Activated naive CD4-positive, alpha-beta T cell treated with anti-CD3 and anti-CD28 coated beads, Interleukin-2, amount 10 ng/mL, durations not matched to agents 7 days and 5 days (primary cell): ENCODE results near the gene SEZ6.
A peak's percentile ranks its signal among the peaks of the same experiment; 100 is the strongest.

Experiments
- CTCF ChIA-PET: fragments of 350-600 bp; sonication (Branson Sonifier 250); formaldehyde crosslinking; loops from one replicate; lab custom pipeline; 2021; ENCODE audit warnings: antibody characterized with exemption; lab: Charles Lee
- DNase-seq: peaks from one replicate; pipeline ENCODE4 v3.0.0-alpha.2; 2020
- H3K27ac Mint-ChIP-seq: one replicate; pipeline ENCODE4 v1.8.0; 2021; ENCODE audit warnings: mild to moderate bottlenecking, moderate library complexity, mixed read lengths
- H3K27me3 Mint-ChIP-seq: one replicate; pipeline ENCODE4 v1.8.0; 2021; ENCODE audit warnings: mild to moderate bottlenecking, mixed read lengths
- H3K36me3 Mint-ChIP-seq: one replicate; pipeline ENCODE4 v1.8.0; 2021; ENCODE audit warnings: mixed read lengths
- H3K4me1 Mint-ChIP-seq: one replicate; pipeline ENCODE4 v1.8.0; 2021; ENCODE audit warnings: mixed read lengths
- H3K4me3 Mint-ChIP-seq: one replicate; pipeline ENCODE4 v1.8.0; 2021; ENCODE audit warnings: mild to moderate bottlenecking, moderate library complexity, mixed read lengths
- H3K9me3 Mint-ChIP-seq: one replicate; pipeline ENCODE4 v1.8.0; 2021; ENCODE audit warnings: mixed read lengths

SEZ6 gene

DNA sequence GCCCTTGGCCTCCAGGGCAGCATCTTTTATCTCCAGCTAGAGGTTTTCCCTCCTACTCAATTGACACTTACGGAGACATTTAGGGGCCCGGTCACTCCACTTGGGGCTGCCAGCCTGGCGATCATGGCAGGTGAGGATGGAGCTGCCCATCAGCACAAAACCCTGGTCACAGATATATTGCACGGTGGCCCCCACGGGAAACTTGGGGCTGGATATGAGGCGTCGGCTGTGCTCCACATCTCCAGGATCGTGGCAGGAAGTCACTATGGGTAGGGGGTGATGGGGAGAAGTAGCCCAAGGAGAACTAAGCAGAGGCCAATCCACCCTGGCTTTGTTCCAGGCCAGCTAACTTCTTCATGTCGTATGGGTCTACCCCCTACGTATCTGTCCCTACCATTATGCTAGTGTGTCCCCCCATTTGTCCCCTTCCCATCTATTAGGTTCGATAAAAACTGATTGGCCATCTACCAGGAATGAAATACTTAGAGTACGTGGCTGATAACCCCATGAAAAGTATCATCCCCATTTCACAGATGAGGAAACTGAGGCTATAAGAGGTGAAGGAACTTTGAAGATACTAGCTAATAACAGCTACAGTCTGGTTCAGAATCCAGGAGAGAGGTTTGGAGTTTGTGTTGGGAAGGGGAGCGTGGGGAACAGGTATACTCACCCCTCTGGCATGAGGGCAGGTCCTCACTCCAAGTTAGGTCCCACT lies 48.4 kb downstream of the SEZ6 start:
- CTCF ChIA-PET: interaction anchor here (0.7 to 3.4 kb wide), 5 partner anchors 114 to 231 kb away, joined by 3 to 19 read pairs (median 4); partner anchors contain the start of gene TLCD1

GRCh38 chr17:28956861-28957260 lies 49.0 kb downstream of the SEZ6 start:
- Mint-ChIP-seq H3K36me3 (no peaks in the 10 kb centered on the region), H3K27ac (no peak overlapping the region), H3K27me3 (no peaks in the 10 kb centered on the region), H3K4me1 (peaks cover 2% of the 10 kb centered on the region), H3K4me3 (no peak overlapping the region), H3K9me3 (no peaks in the 10 kb centered on the region)
- CTCF ChIA-PET: interaction anchor here (0.7 to 3.4 kb wide), 5 partner anchors 113 to 230 kb away, joined by 3 to 19 read pairs (median 4); partner anchors contain the start of gene TLCD1
- no peak for DNase-seq

More for the DNA sequence above, 48.4 kb downstream of the SEZ6 start:
- Mint-ChIP-seq H3K4me1 (peaks cover 2% of the 10 kb centered on the region), H3K27ac (no peak overlapping the region), H3K36me3 (no peaks in the 10 kb centered on the region), H3K27me3 (peaks cover 2% of the 10 kb centered on the region), H3K4me3 (no peak overlapping the region), H3K9me3 (no peaks in the 10 kb centered on the region)
- DNase-seq: no peak

DNA sequence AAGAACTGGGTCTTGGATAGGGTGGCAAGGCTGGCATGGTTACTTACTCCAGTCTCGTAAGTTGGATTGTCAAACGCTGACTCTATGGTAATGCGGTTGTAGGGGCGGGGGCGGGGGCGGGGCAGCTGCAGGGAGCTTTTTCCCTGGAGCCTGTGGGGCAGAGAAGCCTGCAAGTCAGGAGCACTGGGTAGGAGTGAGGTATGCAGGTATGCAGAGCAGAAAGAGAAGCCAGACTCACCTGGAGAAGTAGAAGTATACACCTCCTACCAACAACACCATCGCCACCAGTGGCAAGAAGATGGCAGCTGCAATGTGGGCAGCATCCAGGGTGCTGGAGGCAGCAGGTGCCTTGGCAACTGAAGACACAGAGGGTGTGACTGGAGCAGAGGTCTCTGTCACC lies 49.7 kb downstream of the SEZ6 start:
- Mint-ChIP-seq H3K36me3 (no peaks in the 10 kb centered on the region), H3K9me3 (no peaks in the 10 kb centered on the region), H3K4me3 (no peak overlapping the region), H3K27me3 (no peaks in the 10 kb centered on the region), H3K27ac (no peak overlapping the region), H3K4me1 (peaks cover 2% of the 10 kb centered on the region)
- DNase-seq: no peak
- CTCF ChIA-PET: interaction anchor here (0.6 to 3.4 kb wide), 4 partner anchors 155 to 309 kb away, joined by 3 to 19 read pairs (median 6); partner anchors contain the start of gene TLCD1

GRCh38 chr17:28955408-28955807 lies 50.4 kb downstream of the SEZ6 start:
- H3K4me3 Mint-ChIP-seq: no peak overlapping the region
- CTCF ChIA-PET: interaction anchor here (0.6 kb wide), 1 partner anchor 308 kb away, joined by 3 read pairs; no protein-coding TSS in a partner anchor
- H3K9me3 Mint-ChIP-seq: no peaks in the 10 kb centered on the region
- H3K27me3 Mint-ChIP-seq: peaks cover 3% of the 10 kb centered on the region
- H3K4me1 Mint-ChIP-seq: peaks cover 2% of the 10 kb centered on the region
- peaks cover 2% of the 10 kb centered on the region for H3K36me3 Mint-ChIP-seq
- no peak for DNase-seq
- H3K27ac Mint-ChIP-seq: no peak overlapping the region

DNA sequence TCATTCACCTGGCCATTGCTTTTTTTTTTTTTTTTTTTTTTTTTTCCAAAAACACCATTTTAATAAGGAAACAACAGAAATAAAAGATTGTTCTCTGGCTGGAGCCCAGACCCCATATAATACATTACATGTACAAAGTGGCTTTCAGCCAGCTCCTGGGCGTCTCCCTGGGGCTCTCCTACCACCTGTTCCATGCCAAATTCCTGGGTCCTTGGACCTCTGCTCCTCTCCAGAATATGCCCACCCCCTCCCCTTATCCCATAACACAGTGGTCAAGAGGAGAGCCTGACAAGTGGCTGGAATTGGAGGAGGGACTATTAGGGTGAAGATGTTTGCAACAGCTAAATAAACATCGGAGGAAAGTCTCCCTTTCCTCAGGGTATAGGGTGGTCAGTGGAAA lies 50.9 kb downstream of the SEZ6 start:
- no peak for DNase-seq
- peaks cover 2% of the 10 kb centered on the region for H3K4me1 Mint-ChIP-seq
- H3K9me3 Mint-ChIP-seq: no peaks in the 10 kb centered on the region
- H3K27ac Mint-ChIP-seq: no peak overlapping the region
- CTCF ChIA-PET: interaction anchor here (2.3 kb wide), 1 partner anchor 162 kb away, joined by 14 read pairs; no protein-coding TSS in a partner anchor
- H3K36me3 Mint-ChIP-seq: peaks cover 2% of the 10 kb centered on the region
- H3K4me3 Mint-ChIP-seq: no peak overlapping the region
- peaks cover 3% of the 10 kb centered on the region for H3K27me3 Mint-ChIP-seq

- CTCF ChIA-PET: interaction anchor here (0.6 to 2.9 kb wide), 31 partner anchors 8 to 310 kb away, joined by 3 to 43 read pairs (median 5); partner anchors contain the start of genes NEK8, RPL23A and TLCD1
- Mint-ChIP-seq H3K27me3 (peaks cover 3% of the 10 kb centered on the region), H3K4me3 (no peak overlapping the region), H3K36me3 (peaks cover 8% of the 10 kb centered on the region), H3K4me1 (peaks cover 5% of the 10 kb centered on the region), H3K27ac (peak overlapping the region; percentile 69), H3K9me3 (no peaks in the 10 kb centered on the region)
- peak; percentile 71 for DNase-seq
Observed at GRCh38 chr17:28953444-28954118, 52.3 kb downstream of the SEZ6 start.

DNA sequence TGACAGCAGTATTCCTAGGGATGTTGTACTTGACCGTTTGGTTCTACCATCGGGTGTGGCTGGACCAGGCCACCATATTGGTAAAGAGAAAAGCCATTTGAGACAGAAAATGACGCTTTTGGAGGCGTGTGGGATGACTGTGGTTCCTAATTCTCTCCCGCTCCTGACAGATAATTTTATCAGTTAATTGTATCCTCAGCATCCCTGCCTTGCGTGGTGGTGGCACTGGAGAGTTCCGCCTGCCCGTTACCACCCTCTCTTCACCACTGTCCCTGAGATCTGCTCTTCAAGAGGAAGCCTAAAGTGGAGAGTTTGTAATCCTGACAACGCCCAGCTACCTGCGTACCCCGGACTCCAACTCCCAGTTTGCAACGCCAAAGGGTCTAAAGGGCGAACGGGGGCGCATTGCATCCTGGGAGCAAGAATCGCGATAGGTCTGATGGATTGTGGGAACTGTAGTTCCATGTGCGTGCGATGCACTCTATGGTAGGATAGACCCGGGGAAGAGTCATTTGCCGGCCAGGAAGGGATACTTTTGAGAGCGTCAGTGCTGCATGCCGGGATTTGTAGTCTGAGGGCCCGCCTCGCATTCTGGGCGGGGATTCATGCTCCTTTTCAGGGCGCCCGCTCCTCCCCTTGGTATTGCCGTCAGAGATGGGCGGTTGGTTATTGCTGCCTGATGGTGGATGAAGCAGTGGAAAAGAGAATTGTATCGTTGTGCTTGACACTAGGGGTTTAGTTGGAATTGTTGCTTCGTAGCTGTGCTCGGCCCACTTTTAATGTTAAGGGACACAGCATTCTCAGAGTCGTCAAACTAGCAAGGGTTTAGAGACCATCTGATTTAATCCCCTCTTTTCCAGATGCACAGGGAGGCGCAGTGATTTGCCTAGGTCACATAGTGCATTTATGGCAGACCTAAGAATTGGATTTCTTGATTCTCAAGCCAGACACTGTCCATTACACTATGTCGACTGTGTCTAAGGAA lies 53.5 kb downstream of the SEZ6 start:
- H3K36me3 Mint-ChIP-seq: peaks cover 19% of the 10 kb centered on the region
- peak; percentile 98 for DNase-seq
- CTCF ChIA-PET: interaction anchor here (0.6 to 4.1 kb wide), 21 partner anchors 9 to 240 kb away, joined by 3 to 43 read pairs (median 6); partner anchors contain the start of genes NEK8, RPL23A and TLCD1
- no peaks in the 10 kb centered on the region for H3K9me3 Mint-ChIP-seq
- no peak overlapping the region for H3K27ac Mint-ChIP-seq
- peaks cover 3% of the 10 kb centered on the region for H3K27me3 Mint-ChIP-seq
- no peak overlapping the region for H3K4me3 Mint-ChIP-seq
- H3K4me1 Mint-ChIP-seq: peaks cover 18% of the 10 kb centered on the region

DNA sequence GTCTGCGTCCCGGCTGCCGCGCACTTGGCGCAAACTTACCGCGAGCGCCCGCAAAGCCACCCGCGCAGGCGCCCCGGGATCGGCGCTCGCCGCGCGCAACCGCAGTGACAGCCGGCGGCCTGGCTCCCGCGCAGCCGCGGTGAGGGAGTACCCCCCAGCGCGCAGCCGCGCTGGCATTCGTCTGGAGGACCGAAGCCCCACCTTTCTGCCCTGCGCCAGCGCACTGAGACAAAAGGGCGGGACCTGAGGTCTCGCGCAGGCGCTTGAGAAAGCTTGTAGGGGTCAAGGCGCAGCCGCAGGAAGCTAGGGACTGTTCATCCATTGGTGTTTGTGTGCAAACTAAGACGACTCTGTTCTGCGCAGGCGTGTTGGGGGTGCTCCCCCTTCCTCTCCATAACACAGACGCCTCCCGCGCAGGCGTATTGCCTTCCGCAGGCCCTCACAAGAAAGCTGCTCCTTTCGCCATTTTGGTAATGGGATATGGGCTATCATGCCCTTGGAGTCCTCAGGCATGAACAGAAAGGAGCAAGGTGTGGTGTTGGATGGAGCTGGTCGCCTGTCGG lies 54.3 kb downstream of the SEZ6 start, which contains the start of gene PHF12:
TSS of gene PHF12 (minus strand) at position 91 of the 563 bp plus-strand sequence. CDS start 558 bp downstream, outside the sequence.
- peak within 1 kb of the TSS; percentile 94 for H3K4me3 Mint-ChIP-seq
- peak within 1 kb of the TSS; percentile 97 for H3K27ac Mint-ChIP-seq
- DNase-seq: peak; percentile 100
- CTCF ChIA-PET: interaction anchor here (0.6 to 4.1 kb wide), 7 partner anchors 13 to 225 kb away, joined by 3 to 21 read pairs (median 3); partner anchors contain the start of gene TLCD1
- peaks cover 19% of the 10 kb centered on the region for H3K36me3 Mint-ChIP-seq
- H3K9me3 Mint-ChIP-seq: no peaks in the 10 kb centered on the region
- H3K27me3 Mint-ChIP-seq: peaks cover 3% of the 10 kb centered on the region
- peaks cover 25% of the 10 kb centered on the region for H3K4me1 Mint-ChIP-seq

- CTCF ChIA-PET: interaction anchor here (0.6 to 4.1 kb wide), 9 partner anchors 14 to 225 kb away, joined by 3 to 21 read pairs (median 5); partner anchors contain the start of genes FLOT2 and TLCD1
- Mint-ChIP-seq H3K27me3 (peaks cover 3% of the 10 kb centered on the region), H3K4me3 (peak overlapping the region; percentile 94), H3K4me1 (peaks cover 32% of the 10 kb centered on the region), H3K9me3 (no peaks in the 10 kb centered on the region), H3K27ac (peak overlapping the region; percentile 97), H3K36me3 (peaks cover 25% of the 10 kb centered on the region)
- DNase-seq: no peak
Observed at GRCh38 chr17:28950752-28951427, 54.9 kb downstream of the SEZ6 start.

DNA sequence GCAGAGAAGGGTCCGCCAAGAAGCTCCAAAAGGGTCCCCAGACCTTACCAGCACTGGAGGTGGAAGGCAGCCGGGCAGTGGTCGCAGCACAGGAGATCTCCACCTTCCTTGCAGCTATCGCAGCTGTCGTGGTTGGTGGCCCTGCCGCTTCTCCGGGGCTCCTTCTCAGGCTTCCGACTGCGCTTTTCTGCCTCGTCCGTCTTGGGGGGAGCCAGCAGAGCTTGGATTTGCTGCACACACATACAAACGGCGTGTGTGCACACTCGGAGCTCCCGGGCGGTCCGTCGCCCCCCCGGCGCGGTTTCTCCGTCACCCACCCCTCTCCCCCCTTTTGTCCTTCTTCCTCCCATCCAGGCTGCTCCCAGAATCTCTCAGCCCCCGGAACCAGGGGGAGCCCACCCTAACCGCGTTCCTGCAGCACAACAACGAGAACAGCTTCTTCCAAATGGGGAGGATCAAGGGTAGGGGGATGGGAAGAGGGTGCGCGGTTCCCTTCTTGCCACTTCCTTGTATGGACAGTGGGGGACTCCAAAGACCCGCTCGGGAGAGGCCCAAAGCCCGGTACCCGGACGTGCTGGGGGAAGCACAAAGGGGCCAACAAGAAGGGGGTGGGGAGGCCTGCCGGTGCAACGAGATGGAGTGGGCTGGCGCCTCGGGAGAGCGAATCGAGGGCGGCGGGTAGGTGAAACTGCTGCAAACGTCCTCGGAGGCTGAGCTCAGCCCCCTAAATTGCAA lies 55.6 kb downstream of the SEZ6 start:
- Mint-ChIP-seq H3K9me3 (no peaks in the 10 kb centered on the region), H3K27ac (peak overlapping the region; percentile 97), H3K4me3 (peak overlapping the region; percentile 94), H3K36me3 (peaks cover 30% of the 10 kb centered on the region), H3K4me1 (peaks cover 39% of the 10 kb centered on the region), H3K27me3 (peaks cover 3% of the 10 kb centered on the region)
- CTCF ChIA-PET: interaction anchor here (0.9 to 4.1 kb wide), 10 partner anchors 16 to 223 kb away, joined by 3 to 21 read pairs (median 5); partner anchors contain the start of genes DHRS13, FLOT2 and TLCD1
- peak; percentile 74 for DNase-seq

DNA sequence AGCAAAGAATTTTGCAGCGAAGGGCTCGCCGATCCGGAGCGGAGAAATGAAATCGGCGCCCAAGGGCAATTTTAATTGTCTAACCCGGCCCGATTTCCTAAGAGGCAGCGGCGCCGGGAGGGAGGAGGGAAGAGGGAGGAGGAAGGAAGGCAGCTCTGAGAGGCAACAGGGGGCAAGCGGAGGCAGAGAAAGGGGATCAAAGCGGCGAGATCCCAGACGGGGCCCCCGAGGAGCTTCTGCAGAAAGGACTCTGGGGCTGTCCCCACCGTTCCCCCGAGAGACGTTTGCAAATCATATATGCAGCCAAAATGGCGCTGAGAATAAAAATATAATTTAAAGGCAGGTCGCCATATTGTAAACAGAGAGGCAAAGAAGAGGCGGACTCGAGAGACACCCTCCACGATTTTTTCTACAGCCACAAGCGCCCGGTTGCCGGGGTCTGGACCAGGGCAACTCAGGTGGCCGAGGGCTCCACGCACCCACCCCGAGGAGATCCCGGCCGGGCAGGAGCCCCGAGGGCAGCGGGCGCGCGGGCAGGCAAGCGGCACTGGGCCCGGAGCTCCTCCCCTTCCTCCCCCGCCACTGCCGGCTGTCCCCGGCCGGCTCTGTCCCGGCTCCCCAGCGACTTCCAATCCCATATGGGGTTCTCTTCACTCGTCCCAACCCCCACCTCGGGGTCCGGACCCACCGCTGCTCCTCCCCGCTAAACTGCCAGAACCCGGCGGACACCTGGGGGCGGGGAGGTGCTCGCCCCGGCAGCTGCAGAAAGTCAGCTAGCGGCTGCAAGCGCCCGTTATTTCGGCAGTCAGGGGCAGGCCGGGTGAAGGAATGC lies 56.4 kb downstream of the SEZ6 start:
- peak; percentile 68 for DNase-seq
- no peaks in the 10 kb centered on the region for H3K9me3 Mint-ChIP-seq
- CTCF ChIA-PET: interaction anchor here (0.9 to 4.1 kb wide), 12 partner anchors 12 to 223 kb away, joined by 3 to 21 read pairs (median 4); partner anchors contain the start of genes DHRS13, FLOT2 and TLCD1
- H3K4me1 Mint-ChIP-seq: peaks cover 44% of the 10 kb centered on the region
- peak overlapping the region; percentile 94 for H3K4me3 Mint-ChIP-seq
- H3K36me3 Mint-ChIP-seq: peaks cover 34% of the 10 kb centered on the region
- H3K27me3 Mint-ChIP-seq: peaks cover 3% of the 10 kb centered on the region
- H3K27ac Mint-ChIP-seq: peak overlapping the region; percentile 97
